GM19238 (cell line): ENCODE data around the gene LCN15.
"Not testable (repeated sequence)": the region's sequence is repeated elsewhere in the genome, so short reads cannot be mapped to it uniquely, and the experiment has no call there.

Experiments used
- DNase-seq: peaks from one replicate; pipeline ENCODE4 v3.0.0; 2011; ENCODE audit warnings: low spot score; ENCODE audit not compliant: insufficient read length

LCN15 gene

GRCh38 chr9:136755302-136756133, 8.8 kb downstream of the LCN15 start:
- DNase-seq: not testable (repeated sequence)

- DNase-seq: no peak
Measured at GRCh38 chr9:136754626-136755301, 9.6 kb downstream of the LCN15 start.

DNA sequence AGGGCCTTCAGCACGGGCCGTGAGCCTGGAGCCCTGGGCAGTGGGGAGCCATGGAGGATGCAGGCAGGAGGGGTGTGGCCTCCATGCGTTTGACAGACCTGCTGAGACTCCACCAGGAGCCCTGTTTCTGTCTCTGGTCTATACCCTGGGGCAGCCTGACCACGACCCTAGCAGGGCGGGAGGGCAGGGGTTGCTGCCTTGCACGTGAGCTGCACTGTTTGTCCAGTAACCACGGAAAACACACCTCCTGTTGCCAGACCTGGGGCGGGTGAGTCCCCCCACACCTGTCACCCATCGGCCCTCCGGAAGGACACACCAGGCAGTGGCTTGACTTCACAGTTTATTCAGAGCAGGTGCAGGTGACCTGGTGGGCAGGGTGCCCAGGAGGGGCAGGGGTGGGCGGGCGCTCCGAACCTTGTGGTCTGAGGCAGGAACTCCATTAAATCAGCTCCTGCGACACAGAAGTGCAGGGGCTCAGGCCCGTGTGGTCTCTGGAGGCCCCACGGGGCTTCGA, 10.2 kb downstream of the LCN15 start:
- DNase-seq: no peak

- no peak for DNase-seq
Measured at GRCh38 chr9:136753371-136754058, 10.8 kb downstream of the LCN15 start.

- no peak for DNase-seq
Measured at GRCh38 chr9:136751814-136752213, 12.5 kb downstream of the LCN15 start.

GRCh38 chr9:136751244-136751643, 13.1 kb downstream of the LCN15 start:
- no peak for DNase-seq

DNA sequence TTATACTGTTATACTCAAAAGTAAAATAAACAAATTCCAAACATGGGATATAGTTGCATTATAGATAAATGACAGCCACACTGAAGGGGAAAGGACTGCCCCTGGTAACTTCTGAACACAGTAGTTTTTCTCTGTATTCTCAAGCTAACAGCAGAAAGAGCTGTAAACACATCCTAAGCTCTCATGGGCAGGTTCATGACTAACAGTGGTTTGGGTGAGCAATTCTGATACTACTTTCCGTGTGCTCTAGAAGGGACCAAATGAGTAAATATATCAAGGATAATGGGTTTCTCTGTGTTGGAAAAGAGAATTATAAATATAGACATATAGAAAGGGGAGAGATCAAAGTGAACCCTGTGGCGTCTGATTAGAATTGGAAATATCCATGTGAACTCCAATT, 13.8 kb downstream of the LCN15 start:
- DNase-seq: no peak

DNA sequence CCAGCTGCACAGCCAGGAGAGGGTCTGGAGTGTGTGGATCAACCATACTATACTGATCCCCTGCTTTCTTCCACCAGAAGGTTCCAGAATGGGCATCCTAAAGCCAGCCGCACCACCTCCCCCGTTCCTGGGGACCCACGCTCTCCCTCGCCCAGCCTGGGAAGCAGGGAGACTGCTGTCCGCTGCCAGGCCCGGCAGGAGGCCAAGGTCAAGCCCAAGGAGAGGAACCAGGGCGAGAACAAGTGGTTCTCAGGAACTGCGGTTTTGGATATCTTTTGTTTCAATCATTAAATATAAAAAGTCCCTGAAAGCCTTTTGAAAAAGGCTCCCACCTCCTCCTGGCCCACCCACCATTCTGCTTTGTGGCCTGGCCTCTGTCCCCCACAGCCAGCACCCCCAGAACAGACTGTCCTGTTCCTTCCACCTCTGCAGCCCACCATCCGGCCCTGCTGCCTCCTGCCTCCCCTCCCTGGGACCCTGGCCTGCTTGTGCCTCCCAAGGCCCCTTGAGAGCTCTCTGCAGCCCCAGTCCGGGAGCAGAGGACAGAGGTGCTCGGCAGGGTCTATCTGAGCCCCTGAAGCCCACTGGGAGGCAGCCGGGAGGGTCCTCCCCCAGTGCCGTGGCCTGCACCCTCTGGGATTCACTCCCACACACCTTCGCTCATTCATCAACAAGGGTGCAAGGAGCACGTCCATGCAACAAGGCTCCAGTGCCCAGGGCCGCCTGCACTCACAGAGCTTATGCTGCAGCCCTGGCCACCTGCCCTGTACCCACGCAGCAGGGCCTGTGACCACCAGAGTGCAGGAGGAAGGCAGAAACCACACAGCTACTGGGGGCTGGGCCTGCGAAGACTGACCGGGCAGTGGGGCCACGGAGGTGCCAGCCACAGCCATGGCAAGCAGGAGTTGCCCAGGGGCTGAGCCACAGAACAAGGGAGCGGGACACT, 15.4 kb downstream of the LCN15 start:
- no peak for DNase-seq

DNA sequence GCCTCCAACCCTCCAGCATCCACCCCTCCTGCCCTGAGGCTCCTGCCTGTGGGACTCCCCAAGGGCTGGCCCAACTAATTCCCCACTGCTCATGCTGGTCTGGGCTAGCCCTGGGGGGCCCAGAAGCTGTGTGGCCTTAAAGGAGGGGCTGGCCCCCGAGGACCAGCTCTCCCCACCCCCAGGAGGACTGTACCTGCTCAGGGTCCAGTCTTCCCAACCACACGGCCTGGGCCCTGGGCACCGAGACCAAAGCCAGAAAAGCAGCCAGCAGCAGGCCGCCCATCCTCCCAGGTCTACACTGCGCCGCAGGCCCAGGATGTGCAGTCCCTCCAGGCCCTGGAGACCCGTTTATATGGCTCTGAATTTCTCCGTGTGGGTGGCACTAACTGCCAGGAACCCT, 16.1 kb downstream of the LCN15 start, which contains the start of gene LCN6:
LCN6 (minus strand) TSS at position 325 of the 400 bp plus-strand sequence; CDS start at position 283, 42 bp downstream.
- no peak for DNase-seq

GRCh38 chr9:136747161-136748060, 16.9 kb downstream of the LCN15 start:
- DNase-seq: no peak

- DNase-seq: no peak
Measured at GRCh38 chr9:136746621-136747020, 17.7 kb downstream of the LCN15 start.

- DNase-seq: no peak
Measured at GRCh38 chr9:136746155-136746490, 18.2 kb downstream of the LCN15 start.

GRCh38 chr9:136745389-136746154, 18.7 kb downstream of the LCN15 start:
- no peak for DNase-seq

GRCh38 chr9:136744773-136745172, 19.5 kb downstream of the LCN15 start:
- DNase-seq: no peak

GRCh38 chr9:136743639-136744211, 20.6 kb downstream of the LCN15 start:
- DNase-seq: no peak

DNA sequence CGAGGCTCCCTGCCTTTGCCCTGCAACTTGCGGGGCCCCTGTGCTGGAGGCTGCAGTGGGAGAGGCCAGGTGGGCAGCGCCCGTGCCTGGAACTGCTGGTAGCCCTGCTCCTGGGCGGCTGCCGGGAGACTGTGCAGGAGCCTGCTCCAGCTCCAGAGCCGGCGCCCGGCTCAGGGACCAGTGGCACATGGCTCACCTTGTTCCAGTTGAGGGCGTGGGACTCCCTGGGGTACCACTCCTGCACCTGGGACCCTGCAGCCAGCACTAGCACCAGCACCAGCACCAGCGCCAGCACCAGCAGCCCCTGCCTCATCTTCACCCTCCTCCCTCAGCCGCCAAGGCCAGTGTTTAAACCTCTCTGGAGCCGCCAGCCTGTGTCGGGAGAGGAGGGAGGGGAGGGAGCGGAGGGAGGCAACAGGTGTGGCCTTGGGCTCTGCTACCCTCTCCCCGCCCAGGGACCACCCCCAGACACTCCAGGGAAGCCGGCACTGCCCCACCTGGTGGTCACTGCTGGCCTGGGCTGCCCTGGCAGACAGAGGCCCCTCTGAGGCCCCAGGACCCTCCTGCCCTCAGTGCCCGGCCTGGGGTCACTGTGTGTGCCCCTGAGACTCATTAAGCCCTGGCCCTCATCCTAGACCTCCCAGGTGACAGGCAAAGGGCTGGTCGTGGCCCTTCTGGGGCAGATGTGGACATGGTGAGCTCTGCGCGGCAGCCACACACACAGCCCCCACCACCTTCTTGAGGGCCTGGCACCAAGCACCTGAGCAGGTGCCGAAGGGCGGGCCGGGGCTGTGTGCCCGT, 21.5 kb downstream of the LCN15 start, which contains the start of gene LCN10:
LCN10 (minus strand) TSS at position 350 of the 801 bp plus-strand sequence; CDS start at position 313, 37 bp downstream.
- DNase-seq: no peak

DNA sequence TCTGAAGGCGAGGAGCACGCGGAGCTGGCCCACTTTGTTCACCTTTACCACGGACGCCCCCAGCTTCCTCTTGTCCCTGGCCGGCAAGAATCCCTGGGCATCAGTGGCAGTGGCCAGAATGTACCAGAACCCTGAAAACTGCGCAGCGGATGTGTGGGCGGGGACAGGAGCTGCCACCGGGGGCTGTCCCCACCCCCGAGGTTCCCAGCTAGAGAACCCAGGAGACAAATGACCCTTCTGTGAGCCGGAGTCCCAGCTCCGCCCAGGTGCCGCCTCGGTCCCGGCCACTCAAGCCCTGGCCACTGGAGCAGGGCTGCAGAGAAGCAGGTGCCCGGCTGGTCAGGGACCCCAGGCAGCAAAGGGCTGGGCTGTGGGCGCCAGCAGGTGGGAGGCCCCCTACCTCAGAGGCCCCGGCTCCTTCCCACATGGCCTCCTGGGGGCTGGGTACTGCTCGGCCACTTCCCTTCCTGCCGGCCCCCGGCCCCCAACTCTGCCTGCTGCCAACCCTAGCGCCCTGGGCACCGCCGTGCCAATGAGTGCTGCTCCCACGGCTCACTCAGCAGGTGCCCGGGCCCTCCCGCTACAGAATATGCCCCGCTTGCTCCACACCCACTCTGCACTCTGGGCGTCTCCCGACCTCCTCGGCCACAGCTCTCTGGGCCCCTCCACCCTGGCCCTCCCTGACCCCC, 22.3 kb downstream of the LCN15 start:
- no peak for DNase-seq
